ENCODE results near the gene WDR87. TPM values are rescaled to one million over a fixed set of nuclear protein-coding genes. Genes with fewer than 3 reads are reported as not detected.

Gene WDR87
- total RNA-seq, 1 donor from 2014 or later, result not detected

GRCh38 chr19:37845932-37846331, 60.5 kb downstream of the WDR87 start:
- Histone ChIP-seq H3K36me3 (no peaks in the 10 kb centered on the region), H3K27me3 (no peaks in the 10 kb centered on the region), H3K4me3 (no peak overlapping the region), H3K9me3 (no peaks in the 10 kb centered on the region), H3K27ac (no peak overlapping the region), H3K4me1 (no peaks in the 10 kb centered on the region)
- no peak for ATAC-seq
- no peak for TF ChIP-seq CTCF (IDR thresholded peaks at IDR 0.05)
- intact Hi-C loops (cut with DNase I), result no loop called here
- DNase-seq, result no peak

Other genes with a start within 250 kb of the WDR87 start
- gene ZNF607, start 186.8 kb downstream of the WDR87 start, total RNA-seq, result 7.5 TPM
- gene ZNF573, start 127.0 kb downstream of the WDR87 start, total RNA-seq, result 13.0 TPM
- gene SIPA1L3, start 614 bp upstream of the WDR87 start, total RNA-seq, result 66.3 TPM

Data from upper lobe of right lung (tissue), 1 donor.